Measurements from ENCODE around the gene DARS2.

GRCh38 chr1:173867753-173868265 is 43.3 kb downstream of the DARS2 start, which contains the start of gene GAS5:
- TF ChIP-seq CTCF (conservative IDR thresholded peaks at IDR 0.05; ENCODE audit: low read length) (no peak), EZH2phosphoT487 (IDR thresholded peaks at IDR 0.05; ENCODE audit: borderline replicate concordance) (no peak)

Data from Loucy (cell line).